Activated naive CD4-positive, alpha-beta T cell treated with anti-CD3 and anti-CD28 coated beads, Interleukin-2, amount 10 ng/mL, durations not matched to agents 7 days and 5 days (primary cell): ENCODE data around the gene EXD3.
"Not testable (repeated sequence)": the region's sequence is repeated elsewhere in the genome, so short reads cannot be mapped to it uniquely, and the experiment has no call there.

Source experiments
- CTCF ChIA-PET: fragments of 350-600 bp; sonication (Branson Sonifier 250); formaldehyde crosslinking; loops from one replicate; lab custom pipeline; 2021; ENCODE audit warnings: antibody characterized with exemption; lab: Charles Lee
- DNase-seq: peaks from one replicate; pipeline ENCODE4 v3.0.0-alpha.2; 2020
- H3K27ac Mint-ChIP-seq: one replicate; pipeline ENCODE4 v1.8.0; 2021; ENCODE audit warnings: mild to moderate bottlenecking, moderate library complexity, mixed read lengths
- H3K27me3 Mint-ChIP-seq: one replicate; pipeline ENCODE4 v1.8.0; 2021; ENCODE audit warnings: mild to moderate bottlenecking, mixed read lengths
- H3K36me3 Mint-ChIP-seq: one replicate; pipeline ENCODE4 v1.8.0; 2021; ENCODE audit warnings: mixed read lengths
- H3K4me1 Mint-ChIP-seq: one replicate; pipeline ENCODE4 v1.8.0; 2021; ENCODE audit warnings: mixed read lengths
- H3K4me3 Mint-ChIP-seq: one replicate; pipeline ENCODE4 v1.8.0; 2021; ENCODE audit warnings: mild to moderate bottlenecking, moderate library complexity, mixed read lengths
- H3K9me3 Mint-ChIP-seq: one replicate; pipeline ENCODE4 v1.8.0; 2021; ENCODE audit warnings: mixed read lengths

EXD3 gene

GRCh38 chr9:137426018-137426681 lies 3.2 kb upstream of the EXD3 start:
- CTCF ChIA-PET, result no interaction called here
- DNase-seq, result no peak
- Mint-ChIP-seq H3K27ac (no peak overlapping the region), H3K36me3 (peaks cover 5% of the 10 kb centered on the region), H3K4me1 (peaks cover 14% of the 10 kb centered on the region), H3K9me3 (no peaks in the 10 kb centered on the region), H3K4me3 (no peak overlapping the region), H3K27me3 (peaks cover 24% of the 10 kb centered on the region)

DNA sequence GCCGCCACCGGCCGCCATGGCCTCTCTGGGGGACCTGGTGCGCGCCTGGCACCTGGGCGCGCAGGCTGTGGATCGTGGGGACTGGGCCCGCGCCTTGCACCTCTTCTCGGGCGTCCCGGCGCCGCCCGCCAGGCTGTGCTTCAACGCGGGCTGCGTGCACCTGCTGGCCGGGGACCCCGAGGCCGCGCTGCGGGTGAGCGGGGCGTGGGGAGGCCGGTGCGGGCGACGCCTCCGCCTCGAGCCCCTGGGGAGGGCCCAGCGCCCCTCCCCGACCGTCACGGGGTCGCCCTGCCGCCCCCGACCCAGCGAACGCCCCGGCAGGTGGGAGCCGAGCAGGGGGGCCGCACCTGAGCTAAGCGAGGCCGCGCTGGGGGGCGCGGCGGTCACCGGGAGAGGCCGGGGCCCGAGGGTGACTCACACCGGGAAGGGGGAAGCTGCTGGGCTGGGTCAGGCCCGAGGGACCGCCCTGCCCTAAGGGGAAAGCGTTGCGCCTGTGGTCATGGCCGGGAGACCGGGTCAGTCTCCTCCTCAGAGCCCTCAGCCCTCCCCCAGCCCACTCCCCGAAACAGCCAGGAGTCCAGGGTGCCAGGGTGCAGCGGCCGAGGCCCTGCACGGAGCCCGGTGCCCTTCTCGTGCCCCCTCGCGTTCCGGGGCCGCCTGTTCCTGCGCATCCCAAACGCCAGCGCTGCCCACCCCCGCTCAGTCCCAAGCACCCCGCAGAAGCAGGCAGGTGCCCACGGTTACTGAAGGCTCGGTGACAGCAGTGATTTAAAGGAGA lies 741 bp upstream of the EXD3 start:
- Mint-ChIP-seq H3K9me3 (no peaks in the 10 kb centered on the region), H3K27ac (no peak overlapping the region), H3K27me3 (peaks cover 24% of the 10 kb centered on the region), H3K4me1 (peaks cover 16% of the 10 kb centered on the region), H3K4me3 (peak overlapping the region; percentile 26), H3K36me3 (peaks cover 5% of the 10 kb centered on the region)
- no peak for DNase-seq
- CTCF ChIA-PET, result interaction anchor here (0.9 to 1.7 kb wide), 2 partner anchors 38 to 68 kb away, joined by 4 read pairs; no protein-coding TSS in a partner anchor

DNA sequence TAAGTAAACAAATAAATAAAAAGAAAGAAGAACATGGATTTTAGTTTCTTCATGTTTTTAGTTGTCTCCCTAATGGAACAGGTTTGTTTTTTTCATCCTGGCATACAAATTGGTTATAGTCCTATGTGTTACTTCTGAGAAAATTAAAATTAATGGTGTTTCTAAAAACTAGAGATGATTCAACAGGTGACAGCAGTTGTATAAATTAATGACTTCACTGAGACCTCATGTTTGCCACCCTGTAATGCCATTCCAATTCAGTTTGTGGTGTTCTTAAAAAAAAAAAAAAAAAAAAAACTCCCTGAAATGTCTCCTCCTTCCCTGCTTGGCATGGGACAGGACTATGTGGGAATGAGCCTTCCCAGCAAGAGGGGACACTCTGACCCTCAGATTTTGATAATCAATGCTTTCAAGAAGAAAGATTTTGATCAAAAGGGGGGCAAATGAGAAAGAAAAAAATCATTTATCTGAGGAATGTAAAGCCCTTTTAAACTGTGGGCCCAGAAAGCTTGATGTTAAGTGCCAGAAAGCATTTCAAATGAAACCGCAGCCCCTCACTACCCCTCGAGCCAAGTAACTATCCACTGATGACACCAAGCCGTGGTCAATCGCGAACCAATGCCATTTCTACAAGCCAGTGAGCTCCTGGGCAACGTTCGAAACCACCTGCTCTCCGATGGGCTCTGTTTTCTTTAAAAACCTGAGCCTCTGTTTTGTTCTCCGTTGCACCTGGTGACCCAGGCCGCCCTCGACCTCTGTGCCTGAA lies 941 bp downstream of the EXD3 start:
- peak overlapping the region; percentile 60 for H3K27ac Mint-ChIP-seq
- no peak for DNase-seq
- no peaks in the 10 kb centered on the region for H3K9me3 Mint-ChIP-seq
- H3K36me3 Mint-ChIP-seq, result peaks cover 5% of the 10 kb centered on the region
- CTCF ChIA-PET, result interaction anchor here (1.0 to 1.7 kb wide), 3 partner anchors 10 to 40 kb away, joined by 3 to 6 read pairs (median 4); no protein-coding TSS in a partner anchor
- peaks cover 16% of the 10 kb centered on the region for H3K4me1 Mint-ChIP-seq
- peaks cover 24% of the 10 kb centered on the region for H3K27me3 Mint-ChIP-seq
- H3K4me3 Mint-ChIP-seq, result peak overlapping the region; percentile 86

GRCh38 chr9:137417161-137418021 lies 5.6 kb downstream of the EXD3 start:
- no peak overlapping the region for H3K27ac Mint-ChIP-seq
- peak; percentile 35 for DNase-seq

GRCh38 chr9:137416563-137417151 lies 6.3 kb downstream of the EXD3 start:
- DNase-seq, result no peak
- Mint-ChIP-seq H3K27me3 (no peaks in the 10 kb centered on the region), H3K9me3 (no peaks in the 10 kb centered on the region), H3K4me1 (peaks cover 12% of the 10 kb centered on the region), H3K4me3 (peak overlapping the region; percentile 28), H3K27ac (no peak overlapping the region), H3K36me3 (no peaks in the 10 kb centered on the region)
- CTCF ChIA-PET, result no interaction called here

More at GRCh38 chr9:137417161-137418021, 5.6 kb downstream of the EXD3 start:
- Mint-ChIP-seq H3K4me1 (peaks cover 19% of the 10 kb centered on the region), H3K9me3 (no peaks in the 10 kb centered on the region), H3K27me3 (no peaks in the 10 kb centered on the region), H3K36me3 (peaks cover 4% of the 10 kb centered on the region), H3K4me3 (peak overlapping the region; percentile 68)
- CTCF ChIA-PET, result no interaction called here

GRCh38 chr9:137416006-137416562 lies 6.9 kb downstream of the EXD3 start:
- CTCF ChIA-PET, result no interaction called here
- H3K9me3 Mint-ChIP-seq, result no peaks in the 10 kb centered on the region
- peaks cover 3% of the 10 kb centered on the region for H3K27me3 Mint-ChIP-seq
- peaks cover 9% of the 10 kb centered on the region for H3K4me1 Mint-ChIP-seq
- no peak for DNase-seq
- no peak overlapping the region for H3K27ac Mint-ChIP-seq
- no peak overlapping the region for H3K4me3 Mint-ChIP-seq
- H3K36me3 Mint-ChIP-seq, result no peaks in the 10 kb centered on the region

GRCh38 chr9:137415451-137415850 lies 7.5 kb downstream of the EXD3 start:
- no peak overlapping the region for H3K27ac Mint-ChIP-seq
- H3K27me3 Mint-ChIP-seq, result peaks cover 9% of the 10 kb centered on the region
- CTCF ChIA-PET, result interaction anchor here (0.6 kb wide), 1 partner anchor 80 kb away, joined by 3 read pairs; no protein-coding TSS in a partner anchor
- no peaks in the 10 kb centered on the region for H3K36me3 Mint-ChIP-seq
- DNase-seq, result no peak
- H3K4me3 Mint-ChIP-seq, result no peak overlapping the region
- H3K9me3 Mint-ChIP-seq, result no peaks in the 10 kb centered on the region
- peaks cover 10% of the 10 kb centered on the region for H3K4me1 Mint-ChIP-seq

DNA sequence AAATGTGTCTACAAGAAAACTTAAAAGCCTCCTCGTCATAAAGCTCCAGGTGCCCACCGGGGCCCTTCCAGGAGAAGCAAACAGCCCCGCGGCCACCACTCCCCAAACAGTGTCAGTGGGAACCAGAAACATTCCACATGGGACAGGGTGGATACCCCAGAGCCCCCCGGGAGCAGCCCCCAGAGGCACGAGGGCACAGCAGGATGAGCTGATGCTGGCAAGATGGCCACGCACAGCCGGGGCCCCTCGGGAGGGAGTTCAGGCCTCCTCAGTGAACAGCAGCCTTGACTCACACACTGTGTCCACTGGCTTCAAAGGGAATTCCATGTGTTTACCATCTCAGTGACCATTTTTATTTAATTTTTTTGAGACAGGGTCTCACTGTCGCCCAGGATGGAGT lies 10.5 kb downstream of the EXD3 start:
- H3K36me3 Mint-ChIP-seq, result no peaks in the 10 kb centered on the region

DNA sequence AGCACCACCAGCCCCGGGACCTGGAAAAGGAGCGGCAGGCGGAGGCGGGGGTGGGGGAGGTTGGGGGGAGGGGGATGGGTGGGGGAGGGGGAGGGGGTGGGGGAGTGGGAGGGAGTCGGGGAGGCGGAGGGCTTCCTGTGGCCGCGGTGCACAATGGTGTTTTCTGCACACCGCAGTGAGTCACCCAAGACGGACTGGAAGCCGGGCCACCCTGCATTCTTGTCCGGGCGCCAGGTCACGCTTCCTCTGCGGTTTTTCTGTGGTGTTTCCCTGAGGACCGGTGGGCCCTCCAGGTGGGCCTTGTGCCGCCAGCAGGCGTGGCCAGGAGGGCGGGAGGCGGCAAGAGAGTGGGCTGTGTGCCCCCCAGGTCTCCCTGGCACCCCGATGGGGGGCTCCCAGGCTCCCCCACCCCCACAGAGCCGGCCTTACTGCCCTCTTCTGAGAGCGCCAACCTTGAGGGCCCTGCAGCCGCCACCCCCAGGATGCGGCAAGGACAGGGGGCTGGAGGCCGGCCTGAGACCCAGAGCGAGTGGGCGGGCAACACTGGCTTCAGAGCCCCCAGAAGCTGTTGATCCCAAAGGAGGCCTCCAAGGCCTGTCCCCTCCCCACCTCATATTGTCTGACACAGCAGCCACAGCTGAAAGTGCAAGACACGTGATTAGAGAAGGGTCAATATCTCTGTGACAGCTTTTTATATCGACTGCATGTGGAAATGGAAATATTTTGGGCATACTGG lies 11.1 kb downstream of the EXD3 start:
- H3K27ac Mint-ChIP-seq, result no peak overlapping the region

More for the DNA sequence above, 10.5 kb downstream of the EXD3 start:
- Mint-ChIP-seq H3K4me3 (no peak overlapping the region), H3K27me3 (peaks cover 31% of the 10 kb centered on the region), H3K9me3 (no peaks in the 10 kb centered on the region), H3K4me1 (peaks cover 9% of the 10 kb centered on the region), H3K27ac (no peak overlapping the region)
- DNase-seq, result no peak
- CTCF ChIA-PET, result no interaction called here

GRCh38 chr9:137411260-137411644 lies 11.7 kb downstream of the EXD3 start:
- Mint-ChIP-seq H3K27ac (no peak overlapping the region), H3K4me3 (no peak overlapping the region), H3K9me3 (no peaks in the 10 kb centered on the region), H3K36me3 (no peaks in the 10 kb centered on the region), H3K4me1 (peaks cover 9% of the 10 kb centered on the region), H3K27me3 (peaks cover 39% of the 10 kb centered on the region)
- no peak for DNase-seq
- CTCF ChIA-PET, result interaction anchor here (1.0 kb wide), 1 partner anchor 124 kb away, joined by 3 read pairs; no protein-coding TSS in a partner anchor

More for the DNA sequence above, 11.1 kb downstream of the EXD3 start:
- CTCF ChIA-PET, result interaction anchor here (1.0 kb wide), 1 partner anchor 125 kb away, joined by 3 read pairs; no protein-coding TSS in a partner anchor
- DNase-seq, result peak; percentile 54
- H3K4me1 Mint-ChIP-seq, result peaks cover 9% of the 10 kb centered on the region
- H3K4me3 Mint-ChIP-seq, result no peak overlapping the region
- no peaks in the 10 kb centered on the region for H3K9me3 Mint-ChIP-seq
- peaks cover 36% of the 10 kb centered on the region for H3K27me3 Mint-ChIP-seq
- no peaks in the 10 kb centered on the region for H3K36me3 Mint-ChIP-seq

DNA sequence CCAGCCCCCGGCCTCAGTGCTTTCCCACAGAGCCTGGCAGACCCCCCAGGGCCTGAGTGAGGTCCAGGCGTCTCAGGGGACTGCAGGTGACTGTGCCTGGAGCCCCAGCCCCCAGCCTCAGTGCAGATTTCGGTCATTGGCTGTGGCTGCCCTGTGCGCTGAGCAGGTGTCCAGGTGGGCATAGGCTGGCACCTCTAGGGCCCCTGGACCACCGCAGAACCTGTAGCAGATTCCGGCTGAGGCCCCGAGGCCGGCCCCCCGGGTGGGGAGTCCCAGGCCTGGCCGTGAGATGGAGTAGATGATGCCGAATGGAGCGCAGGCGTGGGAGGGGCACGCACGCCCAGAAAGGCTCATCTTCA lies 12.1 kb downstream of the EXD3 start:
- H3K4me3 Mint-ChIP-seq, result no peak overlapping the region
- H3K27ac Mint-ChIP-seq, result no peak overlapping the region
- H3K27me3 Mint-ChIP-seq, result peaks cover 42% of the 10 kb centered on the region
- H3K36me3 Mint-ChIP-seq, result no peaks in the 10 kb centered on the region
- DNase-seq, result no peak
- H3K4me1 Mint-ChIP-seq, result peaks cover 10% of the 10 kb centered on the region
- CTCF ChIA-PET, result interaction anchor here (1.0 kb wide), 1 partner anchor 124 kb away, joined by 3 read pairs; no protein-coding TSS in a partner anchor
- H3K9me3 Mint-ChIP-seq, result no peaks in the 10 kb centered on the region

DNA sequence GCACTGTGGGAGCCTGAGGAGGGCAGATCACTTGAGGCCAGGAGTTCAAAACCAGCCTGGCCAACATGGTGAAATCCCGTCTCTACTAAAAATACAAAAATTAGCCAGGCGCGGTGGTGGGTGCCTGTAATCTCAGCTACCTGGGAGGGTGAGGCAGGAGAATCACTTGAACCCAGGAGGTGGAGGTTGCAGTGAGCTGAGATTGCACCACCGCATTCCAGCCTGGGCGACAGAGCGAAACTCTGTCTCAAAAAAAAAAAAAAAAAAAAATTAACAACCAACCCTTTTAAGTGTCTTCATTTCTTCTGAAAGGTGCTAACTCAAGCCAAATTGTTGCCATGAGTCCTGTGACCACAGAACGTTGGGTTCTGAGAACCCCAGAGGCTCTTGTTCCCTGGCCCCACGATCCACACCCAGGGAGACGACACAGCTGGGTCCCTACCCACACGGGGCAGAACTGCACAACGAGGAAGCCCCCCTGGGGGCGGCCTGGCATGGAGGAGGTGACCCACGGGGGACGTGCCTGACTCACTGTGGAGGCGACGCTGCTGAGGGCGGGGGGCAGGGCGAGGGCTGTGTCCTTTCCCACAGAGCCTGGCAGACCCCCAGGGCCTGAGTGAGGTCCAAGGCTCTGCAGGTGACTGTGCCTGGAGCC lies 12.6 kb downstream of the EXD3 start:
- H3K27ac Mint-ChIP-seq, DNase-seq, H3K36me3 Mint-ChIP-seq, H3K9me3 Mint-ChIP-seq, H3K4me3 Mint-ChIP-seq: not testable (repeated sequence)
- Mint-ChIP-seq H3K27me3 (peaks cover 47% of the 10 kb centered on the region), H3K4me1 (peaks cover 10% of the 10 kb centered on the region)
- CTCF ChIA-PET, result interaction anchor here (0.9 to 2.2 kb wide), 2 partner anchors 108 to 124 kb away, joined by 5 to 7 read pairs; partner anchors contain the start of gene NRARP
